Adrenal gland (tissue), 5 donors: Measurements from ENCODE around the gene TBC1D9B.

ENCODE experiments used
- POLR2A ChIP-seq, 2 donors: fragments of 450-650 bp; IDR thresholded peaks; one replicate each; pipeline ENCODE4 v1.6.1; 2017; ENCODE audit warnings: antibody characterized with exemption in 2 of 2, mild to moderate bottlenecking in 2 of 2, moderate library complexity in 1 of 2
- TF ChIP-seq, protein P1 (sequence below), 6 experiments: fragments of 450-650 bp in 4 of 6; fragments of 200-600 bp in 2 of 6; sonication (generic) in 1 of 6; IDR thresholded peaks; 1 replicate in 5 of 6; 2 replicates in 1 of 6; pipeline versions ENCODE4 v1.5.1 to v1.8.0; 2016 to 2021; ENCODE audit warnings: antibody characterized with exemption in 6 of 6, mild to moderate bottlenecking in 2 of 6, moderate library complexity in 1 of 6
- donor health status: DM: no; HTN: no; CAD: no.

DNA sequence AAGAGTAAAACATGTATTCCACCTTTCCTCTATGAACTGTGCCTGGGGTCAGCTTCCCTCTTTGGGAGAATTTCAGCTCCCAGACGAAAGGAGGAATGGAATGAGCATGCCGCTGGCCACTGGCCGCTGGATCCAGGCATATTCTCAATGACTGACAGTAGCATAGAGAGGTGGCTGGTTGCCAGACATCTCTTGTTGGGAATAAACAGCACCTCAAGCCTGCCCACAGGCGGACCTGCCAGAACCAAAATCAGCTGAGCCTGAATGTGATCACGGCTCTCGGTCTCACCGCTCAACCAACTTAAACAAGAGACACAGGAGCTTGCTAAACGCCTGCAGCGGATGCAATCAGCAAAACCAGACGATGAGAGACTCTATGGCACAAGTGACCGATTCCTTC is 20.6 kb downstream of the TBC1D9B start:
- TF ChIP-seq, protein P1, sequence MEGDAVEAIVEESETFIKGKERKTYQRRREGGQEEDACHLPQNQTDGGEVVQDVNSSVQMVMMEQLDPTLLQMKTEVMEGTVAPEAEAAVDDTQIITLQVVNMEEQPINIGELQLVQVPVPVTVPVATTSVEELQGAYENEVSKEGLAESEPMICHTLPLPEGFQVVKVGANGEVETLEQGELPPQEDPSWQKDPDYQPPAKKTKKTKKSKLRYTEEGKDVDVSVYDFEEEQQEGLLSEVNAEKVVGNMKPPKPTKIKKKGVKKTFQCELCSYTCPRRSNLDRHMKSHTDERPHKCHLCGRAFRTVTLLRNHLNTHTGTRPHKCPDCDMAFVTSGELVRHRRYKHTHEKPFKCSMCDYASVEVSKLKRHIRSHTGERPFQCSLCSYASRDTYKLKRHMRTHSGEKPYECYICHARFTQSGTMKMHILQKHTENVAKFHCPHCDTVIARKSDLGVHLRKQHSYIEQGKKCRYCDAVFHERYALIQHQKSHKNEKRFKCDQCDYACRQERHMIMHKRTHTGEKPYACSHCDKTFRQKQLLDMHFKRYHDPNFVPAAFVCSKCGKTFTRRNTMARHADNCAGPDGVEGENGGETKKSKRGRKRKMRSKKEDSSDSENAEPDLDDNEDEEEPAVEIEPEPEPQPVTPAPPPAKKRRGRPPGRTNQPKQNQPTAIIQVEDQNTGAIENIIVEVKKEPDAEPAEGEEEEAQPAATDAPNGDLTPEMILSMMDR (IDR thresholded peaks at IDR 0.05), result no peak
- TF ChIP-seq POLR2A (IDR thresholded peaks at IDR 0.05), result no peak
